HG03060 (cell line): ENCODE data around the gene ADK.
"Not testable (repeated sequence)": the region's sequence is repeated elsewhere in the genome, so short reads cannot be mapped to it uniquely, and the experiment has no call there.

Experiments
- ATAC-seq: cut with Tn5 transposase; IDR thresholded peaks from one replicate; pipeline ENCODE4 v1.9.1; 2021; ENCODE audit warnings: low read depth, moderate number of reproducible peaks; ENCODE audit not compliant: unreplicated experiment

ADK gene

GRCh38 chr10:74178042-74178791 is 27.2 kb downstream of the ADK start:
- ATAC-seq, result no peak

DNA sequence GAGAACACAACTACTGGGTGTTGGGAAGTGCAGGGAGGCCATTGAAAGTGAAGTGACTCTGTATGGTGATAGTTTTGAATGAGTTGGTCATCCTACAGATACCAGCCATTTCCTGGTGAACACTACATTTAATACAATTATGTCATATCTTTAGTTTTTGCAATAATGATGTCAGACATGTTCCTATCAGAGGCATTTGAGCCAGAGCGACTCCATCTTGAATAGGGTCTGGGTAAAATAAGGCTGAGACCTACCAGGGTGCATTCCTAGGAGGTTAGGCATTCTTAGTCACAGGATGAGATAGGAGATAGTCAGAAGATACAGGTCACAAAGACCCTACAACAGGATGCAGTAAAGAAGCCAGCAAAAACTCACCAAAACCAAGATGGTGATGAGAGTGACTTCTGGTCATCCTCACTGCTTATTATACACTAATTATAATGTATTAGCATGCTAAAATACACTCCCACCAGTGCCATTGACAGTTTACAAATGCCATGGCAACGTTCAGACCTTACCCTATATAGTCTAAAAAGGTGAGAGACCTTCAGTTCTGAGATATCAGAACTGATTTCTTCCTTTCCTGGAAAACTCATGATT is 28.2 kb downstream of the ADK start:
- no peak for ATAC-seq

DNA sequence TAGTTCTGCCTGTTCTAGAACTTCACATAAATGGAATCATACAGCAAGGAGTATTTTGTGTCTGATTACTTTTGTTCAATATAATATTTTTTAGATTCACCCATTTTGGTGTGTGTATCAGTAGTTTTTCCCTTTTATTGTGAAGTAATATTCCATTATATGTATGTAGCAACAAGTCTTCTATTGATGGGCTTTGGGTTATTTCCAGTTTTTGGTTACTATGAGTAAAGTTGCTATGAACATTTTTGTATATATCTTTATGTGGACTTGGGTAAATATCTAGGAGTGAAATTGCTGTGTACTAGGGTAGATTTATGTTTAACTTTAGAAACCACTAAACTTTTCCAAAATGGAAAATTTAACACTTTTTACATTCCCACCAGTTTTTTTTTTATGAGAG is 35.7 kb downstream of the ADK start:
- ATAC-seq, result no peak

- no peak for ATAC-seq
Measured at GRCh38 chr10:74187237-74187636, 36.2 kb downstream of the ADK start.

DNA sequence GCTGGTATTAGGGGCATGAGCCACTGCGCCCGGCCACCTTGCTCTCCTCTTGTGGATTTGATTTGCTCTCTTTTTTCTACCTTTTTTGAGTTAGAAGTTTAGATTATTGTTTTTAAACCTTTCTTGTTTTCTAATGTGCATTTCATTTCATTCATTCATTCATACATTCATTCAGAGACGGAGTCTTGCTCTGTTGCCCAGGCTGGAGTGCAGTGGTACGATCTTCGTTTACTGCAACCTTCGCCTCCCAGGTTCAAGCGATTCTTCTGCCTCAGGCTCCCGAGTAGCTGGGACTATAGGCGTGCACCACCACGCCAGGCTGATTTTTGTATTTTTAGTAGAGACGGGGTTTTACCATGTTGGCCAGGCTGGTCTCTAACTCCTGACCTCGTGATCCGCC is 37.6 kb downstream of the ADK start:
- ATAC-seq, result not testable (repeated sequence)

- no peak for ATAC-seq
Measured at GRCh38 chr10:74189999-74190421, 39.0 kb downstream of the ADK start.

- ATAC-seq, result no peak
Measured at GRCh38 chr10:74190494-74190893, 39.5 kb downstream of the ADK start.

GRCh38 chr10:74194545-74194944 is 43.5 kb downstream of the ADK start:
- ATAC-seq, result no peak

GRCh38 chr10:74194999-74195398 is 44.0 kb downstream of the ADK start:
- no peak for ATAC-seq

DNA sequence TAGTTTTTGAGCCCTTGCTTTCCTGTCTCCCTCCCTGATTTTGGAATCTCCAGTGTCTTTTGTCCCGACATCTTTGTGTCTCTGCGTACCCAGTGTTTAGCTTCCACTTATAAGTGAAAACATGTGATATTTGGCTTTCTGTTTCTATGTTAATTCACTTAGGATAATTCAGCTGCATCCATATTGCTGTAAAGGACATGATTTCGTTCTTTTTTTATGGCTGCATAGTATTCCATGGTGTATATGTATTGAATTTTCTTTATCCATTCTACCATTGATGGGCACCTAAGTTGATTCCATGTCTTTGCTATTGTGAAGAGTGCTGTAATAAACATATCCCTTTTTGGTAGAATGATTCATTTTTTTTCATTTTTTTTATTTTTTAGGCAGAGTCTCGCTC is 48.3 kb downstream of the ADK start:
- no peak for ATAC-seq

GRCh38 chr10:74202356-74202755 is 51.3 kb downstream of the ADK start:
- ATAC-seq, result no peak

- no peak for ATAC-seq
Measured at GRCh38 chr10:74206746-74207145, 55.7 kb downstream of the ADK start.

DNA sequence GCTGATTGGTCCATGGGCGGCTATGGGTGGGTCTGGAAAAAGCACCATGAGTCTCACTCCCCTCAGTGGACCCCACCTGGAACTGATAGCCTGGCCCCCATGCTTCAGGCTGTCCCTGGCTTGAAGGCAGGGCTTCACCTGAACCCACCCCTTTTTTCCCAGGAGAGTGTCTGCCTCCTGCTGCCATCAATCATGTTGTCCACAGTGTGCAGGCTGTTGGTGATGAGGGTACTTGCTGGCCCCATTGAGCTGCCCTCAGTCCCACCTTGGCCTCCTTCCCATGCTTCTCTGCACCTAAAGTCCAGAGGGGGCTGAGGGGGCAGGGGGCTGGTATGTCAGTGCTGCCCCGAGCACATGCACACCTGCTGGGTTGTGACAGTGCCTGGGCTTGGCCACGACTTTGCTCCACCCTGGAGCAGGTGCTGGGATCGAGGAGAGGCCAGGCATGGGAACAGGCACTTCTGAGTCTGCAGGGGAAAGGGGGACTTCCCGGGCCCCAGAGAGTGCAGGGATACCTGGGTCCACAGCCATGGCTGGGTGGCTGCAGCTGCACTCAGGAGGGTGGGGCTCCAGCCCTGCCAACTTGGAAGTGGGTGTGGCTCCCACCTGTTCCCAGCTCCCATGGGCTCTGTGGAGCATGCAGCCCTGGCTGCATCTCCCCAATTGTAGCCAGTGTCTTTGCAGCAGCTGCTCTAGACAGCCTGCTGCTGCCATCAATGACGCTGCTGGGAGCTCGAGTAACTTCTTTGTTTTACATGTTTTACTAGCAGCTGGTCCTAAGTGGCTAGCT is 56.9 kb downstream of the ADK start:
- no peak for ATAC-seq

- no peak for ATAC-seq
Measured at GRCh38 chr10:74208997-74209396, 58.0 kb downstream of the ADK start.

DNA sequence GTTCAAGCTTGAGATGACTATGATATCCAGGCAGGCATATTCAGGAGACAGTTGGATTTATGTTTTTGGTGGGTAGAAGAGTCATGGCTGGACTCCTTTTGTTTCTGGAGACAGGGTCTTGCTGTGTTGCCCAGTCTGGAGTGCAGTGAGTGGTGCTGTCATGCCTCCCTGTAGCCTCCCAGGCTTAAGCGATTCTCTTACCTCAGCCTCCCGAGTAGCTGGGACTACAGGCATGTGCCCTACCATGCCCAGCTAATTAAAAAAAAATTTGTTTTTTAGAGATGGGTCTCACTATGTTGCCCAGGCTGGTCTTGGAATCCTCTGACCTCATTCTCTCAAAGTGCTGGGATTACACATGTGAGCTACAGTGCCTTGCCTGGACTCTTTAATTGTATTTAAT is 62.0 kb downstream of the ADK start:
- no peak for ATAC-seq

DNA sequence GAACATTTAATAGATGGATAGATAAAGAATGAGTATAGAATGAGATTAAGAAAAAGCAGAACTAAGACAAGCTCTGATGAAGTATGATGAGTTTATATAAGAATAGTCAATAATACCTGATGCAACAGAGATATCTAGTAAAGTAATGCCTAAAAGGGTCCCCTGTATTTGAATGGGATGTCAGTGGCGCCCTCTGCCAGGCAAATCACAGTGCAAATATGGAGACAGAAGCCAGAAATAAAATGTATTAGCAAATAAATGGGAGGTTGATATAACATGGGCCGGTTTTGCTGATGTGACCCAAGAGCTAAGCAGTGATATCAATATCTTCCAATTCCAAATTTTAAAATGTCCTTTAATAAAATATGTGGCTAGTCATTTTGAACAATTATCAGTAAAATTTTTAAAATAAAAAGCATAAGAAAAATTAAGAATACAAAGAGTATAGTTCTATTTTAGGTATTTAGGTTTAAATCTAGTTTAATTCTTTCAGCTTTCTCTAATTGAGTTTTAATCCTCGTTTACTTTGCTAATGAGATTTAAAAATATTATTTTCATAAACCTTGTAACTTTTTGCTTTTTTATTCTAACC is 62.6 kb downstream of the ADK start:
- no peak for ATAC-seq

DNA sequence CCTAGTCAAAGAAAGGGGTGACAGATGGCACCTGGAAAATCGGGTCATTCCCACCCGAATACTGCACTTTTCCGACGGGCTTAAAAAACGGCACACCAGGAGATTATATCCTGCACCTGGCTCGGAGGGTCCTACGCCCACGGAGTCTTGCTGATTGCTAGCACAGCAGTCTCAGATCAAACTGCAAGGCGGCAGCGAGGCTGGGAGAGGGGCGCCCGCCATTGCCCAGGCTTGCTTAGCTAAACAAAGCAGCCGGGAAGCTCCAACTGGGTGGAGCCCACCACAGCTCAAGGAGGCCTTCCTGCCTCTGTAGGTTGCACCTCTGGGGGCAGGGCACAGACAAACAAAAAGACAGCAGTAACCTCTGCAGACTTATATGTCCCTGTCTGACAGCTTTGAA is 66.1 kb downstream of the ADK start:
- not testable (repeated sequence) for ATAC-seq

- not testable (repeated sequence) for ATAC-seq
Measured at GRCh38 chr10:74222467-74222866, 71.4 kb downstream of the ADK start.

DNA sequence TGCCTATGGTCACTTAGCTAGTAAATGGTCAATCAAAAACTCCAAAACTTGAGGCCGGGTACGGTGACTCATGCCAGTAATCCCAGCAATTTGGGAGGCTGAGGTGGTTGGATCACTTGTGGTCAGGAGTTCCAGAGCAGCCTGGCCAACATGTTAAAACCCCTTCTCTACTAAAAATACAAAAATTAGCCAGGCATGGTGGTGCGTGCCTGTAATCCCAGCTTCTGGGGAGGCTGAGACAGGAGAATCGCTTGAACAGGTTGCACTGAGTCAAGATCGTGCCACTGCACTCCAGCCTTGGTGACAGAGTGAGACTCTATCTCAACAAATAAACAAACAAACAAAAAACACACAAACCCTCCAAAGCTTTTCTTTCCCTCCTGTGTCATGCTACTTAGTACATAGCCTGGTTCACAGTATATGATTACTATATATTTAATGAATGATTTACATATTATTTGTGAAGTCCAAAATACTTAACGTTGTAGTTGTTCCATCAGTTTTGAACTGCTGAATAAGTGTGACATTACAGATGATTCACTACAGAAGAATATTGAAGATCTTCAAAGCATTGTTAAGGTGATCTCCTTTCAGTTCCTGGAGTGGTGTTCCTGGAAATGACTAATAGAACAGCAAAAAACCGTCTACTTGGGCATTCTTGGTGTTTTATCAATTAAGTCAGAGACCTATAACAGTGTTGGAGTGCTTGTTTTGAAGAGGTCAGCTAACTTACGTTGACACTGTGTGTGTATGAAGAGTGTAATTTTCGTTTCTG is 72.9 kb downstream of the ADK start:
- ATAC-seq, result no peak

- no peak for ATAC-seq
Measured at GRCh38 chr10:74227697-74228424, 76.8 kb downstream of the ADK start.
